GM21367 (cell line): ENCODE data around the gene TSPAN3.

Source experiments
- ATAC-seq: cut with Tn5 transposase; IDR thresholded peaks from one replicate; pipeline ENCODE4 v1.9.1; 2021; ENCODE audit not compliant: unreplicated experiment

Gene TSPAN3

GRCh38 chr15:77010857-77011256 lies 60.1 kb downstream of the TSPAN3 start:
- no peak for ATAC-seq

- ATAC-seq, result no peak
Measured at GRCh38 chr15:77010312-77010686, 60.6 kb downstream of the TSPAN3 start.

- no peak for ATAC-seq
Measured at GRCh38 chr15:77009646-77010311, 61.1 kb downstream of the TSPAN3 start.

- ATAC-seq, result no peak
Measured at GRCh38 chr15:77009176-77009575, 61.7 kb downstream of the TSPAN3 start.

GRCh38 chr15:77004189-77004588 lies 66.7 kb downstream of the TSPAN3 start:
- ATAC-seq, result no peak

- ATAC-seq, result peak; percentile 63
Measured at GRCh38 chr15:77002954-77003912, 67.7 kb downstream of the TSPAN3 start.

- peak; percentile 40 for ATAC-seq
Measured at GRCh38 chr15:77002436-77002835, 68.5 kb downstream of the TSPAN3 start.

- no peak for ATAC-seq
Measured at GRCh38 chr15:77001966-77002365, 68.9 kb downstream of the TSPAN3 start.

- no peak for ATAC-seq
Measured at GRCh38 chr15:77001351-77001750, 69.6 kb downstream of the TSPAN3 start.

GRCh38 chr15:76999996-77000395 lies 70.9 kb downstream of the TSPAN3 start:
- ATAC-seq, result no peak

- no peak for ATAC-seq
Measured at GRCh38 chr15:76998663-76999285, 72.1 kb downstream of the TSPAN3 start.

GRCh38 chr15:76996526-76997401 lies 74.1 kb downstream of the TSPAN3 start:
- ATAC-seq, result no peak

GRCh38 chr15:76996076-76996525 lies 74.8 kb downstream of the TSPAN3 start:
- no peak for ATAC-seq

- ATAC-seq, result no peak
Measured at GRCh38 chr15:76994971-76995945, 75.7 kb downstream of the TSPAN3 start, which contains the start of gene PSTPIP1. TSS of gene PSTPIP1 (plus strand) at chr15:76995126. CDS start at chr15:76995574, 448 bp downstream.

- no peak for ATAC-seq
Measured at GRCh38 chr15:76994496-76994895, 76.4 kb downstream of the TSPAN3 start.

- ATAC-seq, result no peak
Measured at GRCh38 chr15:76994001-76994400, 76.9 kb downstream of the TSPAN3 start.

GRCh38 chr15:76993114-76993725 lies 77.7 kb downstream of the TSPAN3 start:
- no peak for ATAC-seq

GRCh38 chr15:76991741-76992645 lies 78.9 kb downstream of the TSPAN3 start:
- no peak for ATAC-seq
